Nephron progenitor cell (in vitro differentiated cells): ENCODE results near the gene PAQR5.

Experiments
- DNase-seq: peaks from one replicate; pipeline ENCODE4 v3.0.0; 2021
- H3K27ac Mint-ChIP-seq: 2 replicates; pipeline ENCODE4 v1.8.0; 2021; ENCODE audit warnings: mild to moderate bottlenecking, moderate library complexity, mixed read lengths
- H3K27me3 Mint-ChIP-seq: 2 replicates; pipeline ENCODE4 v1.8.0; 2021; ENCODE audit warnings: mild to moderate bottlenecking, low read depth, mixed read lengths; ENCODE audit not compliant: poor library complexity
- H3K36me3 Mint-ChIP-seq: 2 replicates; pipeline ENCODE4 v1.8.0; 2021; ENCODE audit warnings: low read depth, mixed read lengths
- H3K4me1 Mint-ChIP-seq: 2 replicates; pipeline ENCODE4 v1.8.0; 2021; ENCODE audit warnings: mixed read lengths
- H3K4me3 Mint-ChIP-seq: 2 replicates; pipeline ENCODE4 v1.8.0; 2021; ENCODE audit warnings: mild to moderate bottlenecking, moderate library complexity, mixed read lengths
- H3K9me3 Mint-ChIP-seq: 2 replicates; pipeline ENCODE4 v1.8.0; 2021; ENCODE audit warnings: mild to moderate bottlenecking, moderate library complexity, mixed read lengths
- TF ChIP-seq, protein P1 (sequence below): fragments of 200-600 bp; sonication (generic); IDR thresholded peaks from 2 replicates; pipeline ENCODE4 v1.5.0; 2021; ENCODE audit warnings: antibody characterized with exemption

The PAQR5 gene

DNA sequence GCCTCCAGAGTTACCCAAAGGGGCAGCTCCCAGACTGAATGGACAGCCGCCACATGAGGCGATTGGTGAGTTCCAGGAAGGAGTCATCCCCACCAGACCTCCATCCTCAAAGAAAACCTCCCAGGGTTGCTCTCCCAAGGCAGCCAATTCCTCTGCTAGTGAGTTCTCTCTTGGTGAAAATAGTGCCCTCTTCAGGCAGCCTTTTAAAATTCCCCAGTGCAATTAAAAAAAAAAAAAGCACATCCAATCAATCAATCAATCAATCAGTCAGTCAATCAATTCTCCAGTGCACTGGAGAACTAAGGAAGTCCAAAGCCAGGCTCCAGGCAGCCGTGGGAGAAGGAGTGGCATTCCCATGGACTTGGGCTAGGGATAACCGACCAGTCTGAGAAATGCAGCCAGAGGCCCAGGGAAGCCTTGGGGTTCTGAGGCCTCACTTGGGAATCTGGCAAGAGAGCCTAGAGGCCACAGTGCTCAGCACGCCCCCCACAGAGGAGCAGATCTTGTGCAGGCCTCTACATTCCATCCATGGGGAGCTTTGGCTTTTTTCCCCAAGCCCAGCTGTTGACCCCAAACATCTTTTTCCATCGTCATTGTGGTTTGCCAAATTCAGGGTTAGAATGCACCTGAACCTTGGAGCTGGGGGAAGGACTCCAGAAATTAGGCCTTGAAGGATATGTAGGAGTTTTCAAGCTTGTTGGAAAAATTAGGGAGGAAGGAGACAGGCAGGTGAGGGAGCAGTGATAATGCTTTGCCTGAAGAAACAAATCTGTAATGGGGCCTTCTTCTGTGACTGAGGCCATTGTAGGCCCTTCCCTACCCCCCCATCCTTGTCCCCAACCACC lies 4.8 kb downstream of the PAQR5 start:
- no peak overlapping the region for H3K4me3 Mint-ChIP-seq
- peaks cover 23% of the 10 kb centered on the region for H3K4me1 Mint-ChIP-seq
- no peak for DNase-seq
- H3K36me3 Mint-ChIP-seq = no peaks in the 10 kb centered on the region
- TF ChIP-seq, protein P1, sequence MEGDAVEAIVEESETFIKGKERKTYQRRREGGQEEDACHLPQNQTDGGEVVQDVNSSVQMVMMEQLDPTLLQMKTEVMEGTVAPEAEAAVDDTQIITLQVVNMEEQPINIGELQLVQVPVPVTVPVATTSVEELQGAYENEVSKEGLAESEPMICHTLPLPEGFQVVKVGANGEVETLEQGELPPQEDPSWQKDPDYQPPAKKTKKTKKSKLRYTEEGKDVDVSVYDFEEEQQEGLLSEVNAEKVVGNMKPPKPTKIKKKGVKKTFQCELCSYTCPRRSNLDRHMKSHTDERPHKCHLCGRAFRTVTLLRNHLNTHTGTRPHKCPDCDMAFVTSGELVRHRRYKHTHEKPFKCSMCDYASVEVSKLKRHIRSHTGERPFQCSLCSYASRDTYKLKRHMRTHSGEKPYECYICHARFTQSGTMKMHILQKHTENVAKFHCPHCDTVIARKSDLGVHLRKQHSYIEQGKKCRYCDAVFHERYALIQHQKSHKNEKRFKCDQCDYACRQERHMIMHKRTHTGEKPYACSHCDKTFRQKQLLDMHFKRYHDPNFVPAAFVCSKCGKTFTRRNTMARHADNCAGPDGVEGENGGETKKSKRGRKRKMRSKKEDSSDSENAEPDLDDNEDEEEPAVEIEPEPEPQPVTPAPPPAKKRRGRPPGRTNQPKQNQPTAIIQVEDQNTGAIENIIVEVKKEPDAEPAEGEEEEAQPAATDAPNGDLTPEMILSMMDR = no peak
- no peaks in the 10 kb centered on the region for H3K9me3 Mint-ChIP-seq
- peaks cover 45% of the 10 kb centered on the region for H3K27me3 Mint-ChIP-seq
- no peak overlapping the region for H3K27ac Mint-ChIP-seq

DNA sequence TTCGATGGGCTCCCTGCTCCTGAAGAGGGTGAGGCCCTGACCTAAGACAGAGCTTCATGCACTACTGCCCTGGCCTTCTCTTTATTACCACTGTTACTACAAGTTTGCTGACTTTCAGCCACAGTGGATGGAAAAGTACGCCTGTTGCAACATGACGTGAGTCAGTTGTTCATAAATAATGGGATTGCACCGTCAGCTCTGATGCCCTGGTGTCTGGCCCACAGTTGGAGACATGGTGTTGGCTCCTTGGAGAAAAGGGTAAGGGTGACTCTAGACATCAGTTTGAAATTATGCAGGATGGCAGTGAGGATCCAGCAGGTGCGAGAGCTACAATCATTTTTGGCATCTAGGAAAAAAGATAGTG lies 5.5 kb downstream of the PAQR5 start:
- Mint-ChIP-seq H3K27ac (no peak overlapping the region), H3K36me3 (no peaks in the 10 kb centered on the region)
- TF ChIP-seq, protein P1 = no peak

DNA sequence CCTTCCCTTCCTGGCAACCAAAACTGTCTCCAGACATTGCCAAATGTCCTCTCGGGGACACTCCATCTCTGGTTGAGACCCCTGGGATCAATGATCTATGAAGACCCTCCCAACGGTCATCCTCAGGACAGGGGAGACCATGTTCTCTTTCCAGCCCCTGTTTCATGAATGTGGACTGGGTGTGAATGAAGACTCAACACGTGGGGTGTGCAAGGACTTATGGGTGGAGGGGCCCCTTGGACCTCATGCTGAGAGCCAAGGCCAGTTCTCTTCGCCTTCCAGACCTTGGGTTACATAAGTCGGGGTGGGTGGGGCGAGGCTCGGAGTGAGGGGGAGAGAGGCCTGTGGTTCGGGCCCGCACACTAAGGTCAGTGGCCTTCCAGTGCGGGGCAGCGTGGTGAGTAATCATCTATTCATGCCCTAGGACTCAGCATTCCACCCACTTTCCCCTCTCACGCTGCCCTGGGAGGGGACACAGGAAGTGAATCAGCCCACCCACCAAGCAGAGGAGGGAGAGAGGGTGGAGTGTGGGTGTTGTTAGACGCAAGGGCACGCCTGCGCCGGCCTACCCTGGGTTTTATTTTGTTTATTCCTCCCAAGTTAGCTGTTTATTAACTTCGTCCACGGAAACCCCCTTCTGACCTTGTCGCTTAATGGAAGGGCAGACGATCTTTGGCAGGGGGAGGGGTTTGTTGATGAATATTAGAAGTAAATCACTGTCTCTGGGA lies 6.7 kb downstream of the PAQR5 start:
- Mint-ChIP-seq H3K36me3 (no peaks in the 10 kb centered on the region), H3K4me1 (peaks cover 17% of the 10 kb centered on the region), H3K27ac (no peak overlapping the region), H3K27me3 (peaks cover 30% of the 10 kb centered on the region), H3K9me3 (no peaks in the 10 kb centered on the region), H3K4me3 (no peak overlapping the region)
- TF ChIP-seq, protein P1 = no peak
- no peak for DNase-seq

More for the DNA sequence above, 5.5 kb downstream of the PAQR5 start:
- no peak overlapping the region for H3K4me3 Mint-ChIP-seq
- DNase-seq = no peak
- H3K4me1 Mint-ChIP-seq = peaks cover 23% of the 10 kb centered on the region
- no peaks in the 10 kb centered on the region for H3K9me3 Mint-ChIP-seq
- H3K27me3 Mint-ChIP-seq = peaks cover 42% of the 10 kb centered on the region

DNA sequence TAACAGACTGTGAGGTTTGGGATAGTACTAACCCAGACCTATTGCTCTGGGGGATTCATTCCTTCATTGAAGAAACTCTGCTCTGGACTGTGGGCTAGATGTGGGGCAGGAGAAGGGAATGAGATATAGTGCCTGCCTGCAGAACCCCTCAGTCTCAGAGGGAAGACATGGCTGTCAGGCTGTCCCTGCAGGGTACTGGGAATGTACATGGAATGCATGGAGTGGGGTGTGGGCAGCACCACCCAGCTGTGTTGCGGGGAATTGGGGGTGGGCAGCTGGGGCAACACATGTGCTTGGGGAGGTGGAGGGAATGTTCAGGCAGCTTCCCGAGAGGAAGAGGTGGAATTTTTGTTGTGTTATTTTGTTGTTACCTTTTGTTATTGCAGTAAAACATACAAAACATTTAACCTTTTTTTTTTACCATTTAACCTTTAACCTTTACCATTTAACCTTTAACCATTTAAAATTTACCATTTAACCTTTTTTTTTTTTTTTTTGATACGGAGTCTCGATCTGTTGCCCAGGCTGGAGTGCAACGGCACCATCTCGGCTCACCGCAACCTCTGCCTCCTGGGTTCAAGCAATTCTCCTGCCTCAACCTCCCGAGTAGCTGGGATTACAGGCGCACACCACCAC lies 7.3 kb downstream of the PAQR5 start:
- Mint-ChIP-seq H3K27me3 (peaks cover 23% of the 10 kb centered on the region), H3K9me3 (no peaks in the 10 kb centered on the region), H3K4me3 (no peak overlapping the region), H3K36me3 (no peaks in the 10 kb centered on the region), H3K4me1 (peaks cover 19% of the 10 kb centered on the region), H3K27ac (no peak overlapping the region)
- TF ChIP-seq, protein P1 = no peak
- no peak for DNase-seq

DNA sequence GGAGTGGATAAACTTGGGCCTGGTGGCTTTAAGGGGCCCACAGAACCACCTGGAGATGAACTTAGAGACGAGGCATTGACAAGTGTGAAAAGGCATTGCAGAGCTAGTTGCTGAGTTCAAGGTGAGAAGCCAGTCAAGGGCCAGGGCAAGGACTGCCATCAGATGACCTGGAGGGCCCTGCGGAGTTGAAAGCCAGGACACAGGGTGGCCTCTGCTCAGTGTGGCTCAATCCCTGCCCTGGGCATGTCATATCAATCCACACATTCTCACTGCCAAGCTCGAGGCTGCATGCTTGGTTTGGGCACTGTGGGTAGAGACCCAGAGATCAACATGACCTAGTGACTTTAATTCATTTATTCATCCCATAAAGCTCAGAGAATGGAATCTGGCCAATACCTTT lies 9.2 kb downstream of the PAQR5 start:
- TF ChIP-seq, protein P1 = no peak
- Mint-ChIP-seq H3K27me3 (peaks cover 10% of the 10 kb centered on the region), H3K4me1 (peaks cover 30% of the 10 kb centered on the region), H3K36me3 (no peaks in the 10 kb centered on the region), H3K9me3 (no peaks in the 10 kb centered on the region), H3K4me3 (no peak overlapping the region), H3K27ac (no peak overlapping the region)
- DNase-seq = no peak
